C4-2B (cell line): ENCODE data around the gene VAMP2.

ENCODE experiments used
- ZFX ChIP-seq: fragments of 450-650 bp; IDR thresholded peaks from 2 replicates; pipeline ENCODE4 v1.6.1; 2017
- TF ChIP-seq, protein P1 (sequence below): fragments of 450-650 bp; conservative IDR thresholded peaks from 2 replicates; pipeline ENCODE4 v1.5.1; 2017; ENCODE audit warnings: mild to moderate bottlenecking

DNA sequence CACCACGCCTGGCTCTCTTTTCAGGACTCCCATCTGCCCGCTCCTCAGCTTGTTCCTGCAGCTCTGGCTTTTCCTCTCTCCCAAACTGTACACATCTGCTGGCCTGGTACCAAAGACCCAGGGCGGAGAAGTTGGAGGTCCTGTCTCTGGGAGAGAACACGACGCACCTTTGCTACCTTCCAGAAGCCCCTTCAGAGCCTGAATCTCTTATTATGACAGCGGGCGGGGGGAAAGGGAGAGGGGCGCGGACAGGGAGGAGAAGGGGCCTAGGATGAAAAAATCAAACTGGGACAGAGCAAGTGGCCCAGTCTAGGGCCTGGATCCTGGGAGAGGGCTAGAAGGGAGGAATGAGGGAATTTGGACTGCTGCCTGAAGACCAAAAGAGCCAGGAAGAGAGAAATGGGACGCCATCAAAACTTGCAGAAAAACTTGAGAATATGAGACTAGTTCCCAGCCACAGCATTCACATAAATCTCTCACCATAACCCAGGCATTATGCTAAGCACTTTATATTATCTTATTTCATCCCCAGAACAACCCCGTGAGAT is 8.1 kb downstream of the VAMP2 start:
- TF ChIP-seq, protein P1, sequence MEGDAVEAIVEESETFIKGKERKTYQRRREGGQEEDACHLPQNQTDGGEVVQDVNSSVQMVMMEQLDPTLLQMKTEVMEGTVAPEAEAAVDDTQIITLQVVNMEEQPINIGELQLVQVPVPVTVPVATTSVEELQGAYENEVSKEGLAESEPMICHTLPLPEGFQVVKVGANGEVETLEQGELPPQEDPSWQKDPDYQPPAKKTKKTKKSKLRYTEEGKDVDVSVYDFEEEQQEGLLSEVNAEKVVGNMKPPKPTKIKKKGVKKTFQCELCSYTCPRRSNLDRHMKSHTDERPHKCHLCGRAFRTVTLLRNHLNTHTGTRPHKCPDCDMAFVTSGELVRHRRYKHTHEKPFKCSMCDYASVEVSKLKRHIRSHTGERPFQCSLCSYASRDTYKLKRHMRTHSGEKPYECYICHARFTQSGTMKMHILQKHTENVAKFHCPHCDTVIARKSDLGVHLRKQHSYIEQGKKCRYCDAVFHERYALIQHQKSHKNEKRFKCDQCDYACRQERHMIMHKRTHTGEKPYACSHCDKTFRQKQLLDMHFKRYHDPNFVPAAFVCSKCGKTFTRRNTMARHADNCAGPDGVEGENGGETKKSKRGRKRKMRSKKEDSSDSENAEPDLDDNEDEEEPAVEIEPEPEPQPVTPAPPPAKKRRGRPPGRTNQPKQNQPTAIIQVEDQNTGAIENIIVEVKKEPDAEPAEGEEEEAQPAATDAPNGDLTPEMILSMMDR = no peak
- no peak for TF ChIP-seq ZFX
